ENCODE measurements around the gene CD72.
"Not testable (repeated sequence)": the region's sequence is repeated elsewhere in the genome, so short reads cannot be mapped to it uniquely, and the experiment has no call there.

The CD72 gene

DNA sequence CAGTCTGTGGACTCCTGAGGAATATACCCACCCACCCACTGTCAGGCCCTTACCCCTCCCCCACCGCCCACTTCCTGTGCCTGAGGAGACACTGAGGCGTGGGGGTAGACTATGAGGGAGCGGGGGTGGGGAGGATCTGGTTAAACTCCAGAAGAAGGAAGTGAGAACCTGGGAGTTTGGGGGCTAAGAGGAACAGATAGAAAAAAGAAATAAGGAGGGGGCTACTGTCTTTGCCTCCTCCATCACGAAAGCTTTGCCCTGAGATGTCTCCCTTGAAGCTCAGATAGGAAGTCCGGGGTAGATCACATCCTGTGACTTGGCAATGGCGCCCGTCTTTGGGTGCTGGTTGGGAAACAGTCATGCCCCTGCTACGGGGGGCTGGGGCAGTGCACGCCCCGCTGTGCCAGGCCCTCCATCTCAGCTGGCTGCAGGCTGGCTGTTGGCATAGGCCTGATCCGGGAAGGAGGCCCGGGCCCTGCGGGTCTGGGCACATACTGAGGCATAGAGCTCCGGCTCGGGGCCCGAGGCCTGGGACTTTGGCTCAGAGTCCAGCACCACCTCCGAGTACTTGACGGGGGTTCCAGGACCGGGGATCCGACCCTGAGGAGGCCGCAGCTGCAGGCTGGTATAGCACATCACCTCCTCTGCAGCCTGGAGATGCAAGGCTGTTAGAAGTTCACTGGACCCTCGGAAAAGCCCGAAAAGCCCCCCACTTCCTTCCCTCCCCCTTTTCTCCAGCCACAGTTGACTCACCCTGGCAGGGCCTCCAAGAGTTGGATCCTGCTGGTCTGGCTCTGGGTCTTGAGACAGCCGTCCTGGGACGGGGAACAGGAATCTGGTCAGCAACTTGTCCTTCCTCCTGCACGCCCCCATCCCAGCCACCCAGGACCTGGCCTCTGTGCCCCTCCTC is 31.5 kb upstream of the CD72 start:
- no peak for DNase-seq

DNA sequence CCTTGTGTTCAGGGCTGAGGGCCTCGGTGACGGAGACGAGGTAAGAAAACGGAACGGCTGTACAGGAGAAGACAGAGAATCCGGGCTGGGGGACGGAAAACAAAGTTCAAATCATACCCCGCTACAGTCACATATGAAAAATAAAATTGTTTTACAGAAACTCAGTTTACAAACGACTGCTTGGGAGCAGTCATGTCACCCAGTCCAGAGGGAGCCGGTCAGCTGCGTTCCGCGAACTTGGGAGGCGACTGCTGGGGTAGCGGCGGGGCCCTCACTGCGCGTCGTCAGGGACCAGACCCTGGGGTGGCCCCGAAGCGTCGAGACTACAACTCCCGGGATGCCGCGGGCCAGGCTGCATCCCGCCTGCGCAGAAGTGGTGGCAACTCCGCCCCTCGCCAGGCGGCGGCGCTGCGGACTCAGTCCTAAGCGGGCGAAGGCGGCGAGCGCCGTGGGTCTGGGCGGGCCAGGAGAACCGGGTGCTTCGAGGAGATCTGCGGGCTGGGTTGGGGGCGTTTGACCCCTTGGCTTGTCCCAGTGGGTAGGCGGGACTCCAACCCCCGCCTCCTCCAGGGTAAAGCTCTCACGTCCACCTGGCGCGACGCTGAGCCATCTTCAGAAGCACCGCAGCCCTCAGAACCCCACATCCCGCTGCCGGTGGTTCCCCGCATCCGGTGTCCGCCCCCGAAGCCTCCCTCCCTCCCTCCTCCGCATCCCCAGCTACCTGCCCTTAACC is 28.5 kb upstream of the CD72 start:
- peak; percentile 35 to 36 for DNase-seq

DNA sequence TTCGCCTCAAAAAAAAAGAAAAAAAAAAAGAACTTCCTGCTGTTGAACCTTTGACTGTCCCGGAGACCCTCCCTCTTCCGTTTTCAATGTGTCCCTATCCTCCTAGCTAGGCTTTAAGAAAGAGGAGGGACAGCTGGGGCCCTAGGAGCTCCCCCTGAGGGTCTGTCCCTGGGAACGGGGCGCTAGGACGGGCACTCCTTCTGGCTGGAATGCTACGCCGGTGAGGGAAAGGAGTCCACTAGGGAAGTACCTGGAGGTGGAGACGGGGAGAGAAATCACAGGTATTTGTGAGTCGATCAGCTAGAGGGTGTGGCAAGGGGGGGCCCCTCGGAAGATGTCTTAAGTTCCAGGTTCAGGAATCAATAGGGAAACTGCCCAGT is 27.9 kb upstream of the CD72 start:
- no peak for DNase-seq

DNA sequence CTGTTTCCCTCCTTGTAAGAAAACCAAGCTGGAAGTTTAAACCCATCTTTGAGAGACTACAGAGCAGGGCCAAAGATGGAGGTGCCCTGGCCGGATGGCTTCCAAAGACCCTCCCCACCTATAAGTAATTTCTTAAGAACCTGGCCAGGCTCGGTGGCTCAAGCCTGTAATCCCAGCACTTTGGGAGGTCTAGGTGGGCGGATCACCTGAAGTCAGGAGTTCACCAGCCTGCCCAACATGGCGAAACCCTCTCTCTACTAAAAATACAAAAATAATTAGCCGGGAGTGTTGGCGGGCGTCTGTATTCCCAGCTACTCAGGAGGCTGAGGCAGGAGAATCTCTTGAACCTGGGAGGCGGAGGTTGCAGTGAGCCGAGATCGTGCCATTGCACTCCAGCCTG is 27.5 kb upstream of the CD72 start:
- DNase-seq = not testable (repeated sequence)

DNA sequence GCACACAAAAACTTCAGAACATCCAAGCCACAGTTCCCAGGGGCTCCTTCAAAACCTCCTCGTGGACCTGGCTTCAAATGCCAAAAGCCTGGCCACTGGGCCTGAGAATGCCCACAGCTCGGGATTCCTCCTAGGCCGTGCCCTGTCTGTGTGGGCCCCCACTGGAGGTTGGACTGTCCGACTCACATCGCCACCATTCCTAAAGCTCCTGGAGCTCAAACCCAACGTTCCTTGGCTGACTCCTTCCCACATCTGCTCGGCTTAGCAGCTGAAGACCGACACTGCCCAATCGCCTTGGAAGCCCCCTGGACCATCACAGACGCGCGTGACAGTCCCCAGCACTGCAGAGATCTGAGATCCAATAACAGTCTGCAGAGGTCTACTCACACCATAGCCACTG is 24.8 kb upstream of the CD72 start:
- no peak for DNase-seq

DNA sequence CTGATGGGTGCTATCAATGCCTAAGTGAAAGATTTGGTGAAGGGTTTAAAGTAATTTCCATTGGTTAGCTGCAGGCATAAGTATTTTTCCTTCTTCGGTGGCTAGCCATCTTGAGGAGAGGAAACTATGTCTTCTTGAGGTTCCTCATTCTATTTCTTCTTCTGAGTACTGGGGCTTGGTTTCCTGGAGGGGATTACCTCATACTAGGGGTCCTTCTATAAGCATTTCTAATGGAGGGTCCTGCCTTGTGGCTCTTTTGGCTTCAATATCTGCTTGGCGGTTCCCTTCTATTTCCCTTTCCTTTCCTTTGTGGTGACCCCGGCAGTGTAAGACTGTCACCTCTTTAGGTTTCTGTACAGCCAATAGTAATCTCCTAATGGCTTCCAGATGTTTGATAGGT is 23.3 kb upstream of the CD72 start:
- not testable (repeated sequence) for DNase-seq

DNA sequence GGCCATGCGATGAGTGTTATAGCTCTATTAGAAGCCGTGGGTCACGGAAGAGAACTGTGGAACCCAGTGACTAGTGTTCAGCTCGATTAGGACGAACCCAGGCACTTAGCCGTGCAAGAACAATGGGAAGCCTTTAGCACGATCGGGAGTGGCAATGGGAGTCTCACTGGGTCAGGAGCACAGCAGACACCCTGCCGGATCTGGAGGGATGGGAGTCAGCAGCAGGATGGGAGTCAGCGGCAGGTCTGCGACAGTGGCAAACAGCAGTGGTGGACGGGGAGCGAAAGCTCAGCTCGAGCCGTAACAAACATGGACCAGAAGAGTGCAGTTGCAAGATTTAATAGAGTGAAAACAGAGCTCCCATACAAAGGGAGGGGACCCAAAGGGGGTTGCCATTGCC is 22.2 kb upstream of the CD72 start:
- DNase-seq = not testable (repeated sequence)

DNA sequence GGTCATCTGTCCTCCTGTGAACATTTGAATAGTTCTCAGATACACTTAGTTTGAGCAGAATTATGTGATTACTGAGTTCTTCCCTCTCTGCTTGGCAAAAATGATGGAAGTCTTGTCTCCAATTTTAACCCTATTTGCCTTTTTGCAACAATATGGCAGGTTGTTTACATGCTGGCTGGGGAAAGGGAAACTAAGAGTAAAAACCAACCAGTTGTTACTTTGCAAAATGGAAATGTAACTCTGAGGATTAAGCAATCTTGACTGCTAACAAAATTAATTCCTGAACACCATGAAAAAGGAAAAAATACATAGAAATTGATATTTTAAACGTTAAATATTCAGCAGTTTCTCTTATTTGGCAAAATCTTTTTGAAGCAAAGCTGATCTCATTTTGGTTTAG is 21.4 kb upstream of the CD72 start:
- DNase-seq = no peak

DNA sequence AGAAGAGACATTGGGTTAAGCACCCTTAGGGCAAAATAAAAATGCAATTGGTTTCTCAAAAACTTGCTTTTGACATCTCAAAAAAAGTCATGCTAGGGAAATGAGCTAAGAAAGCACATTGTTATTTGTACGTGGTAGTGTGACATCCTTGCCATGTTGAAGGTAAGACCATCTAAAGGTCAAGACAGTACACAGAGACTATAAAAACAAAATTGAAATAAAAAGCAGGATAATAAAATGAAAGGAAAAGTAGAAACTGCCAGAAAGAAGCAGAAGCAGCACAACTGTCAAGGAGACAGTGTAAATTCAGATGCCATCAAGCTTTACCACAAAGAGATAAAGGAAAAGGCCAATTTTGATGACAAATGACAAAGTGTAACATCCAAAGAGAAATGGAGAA is 21.0 kb upstream of the CD72 start:
- DNase-seq = not testable (repeated sequence)

DNA sequence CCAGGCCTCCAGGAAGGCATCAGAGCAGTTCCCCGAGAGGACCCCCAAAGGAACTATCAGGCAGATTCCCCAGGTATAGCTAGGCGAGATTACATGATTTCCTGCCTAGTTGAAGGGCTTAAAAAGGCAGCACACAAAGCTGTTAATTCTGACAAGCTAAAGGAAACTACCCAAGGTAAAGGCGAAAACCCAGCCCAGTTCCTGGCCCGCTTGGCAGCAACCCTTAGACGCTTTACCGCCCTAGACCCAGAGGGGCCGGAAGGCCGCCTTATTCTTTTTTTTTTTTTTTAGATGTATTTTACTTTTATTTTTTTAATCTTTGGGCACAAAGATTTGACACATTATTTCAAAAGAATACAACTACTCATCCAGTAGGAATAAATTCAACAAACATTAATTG is 20.5 kb upstream of the CD72 start:
- DNase-seq = not testable (repeated sequence)

DNA sequence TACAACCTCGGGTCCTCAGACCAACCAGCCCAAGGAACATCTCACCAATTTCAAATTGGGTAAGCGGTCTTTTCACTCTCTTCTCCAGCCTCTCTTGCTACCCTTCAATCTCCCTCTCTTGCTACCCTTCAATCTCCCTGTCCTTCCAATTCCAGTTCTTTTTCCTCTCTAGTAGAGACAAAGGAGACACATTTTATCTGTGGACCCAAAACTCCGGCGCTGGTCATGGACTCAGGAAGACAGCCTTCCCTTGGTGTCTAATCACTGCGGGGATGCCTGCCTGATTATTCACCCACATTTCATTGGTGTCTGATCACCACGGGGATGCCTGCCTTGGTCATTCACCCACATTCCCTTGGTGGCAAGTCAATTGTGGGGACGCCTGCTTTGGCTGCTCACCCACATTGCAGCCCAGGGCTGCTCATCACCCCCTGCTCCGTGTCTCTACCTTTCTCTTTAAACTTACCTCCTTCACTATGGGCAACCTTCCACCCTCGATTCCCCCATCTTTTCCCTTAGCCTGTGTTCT is 19.3 kb upstream of the CD72 start:
- not testable (repeated sequence) for DNase-seq

DNA sequence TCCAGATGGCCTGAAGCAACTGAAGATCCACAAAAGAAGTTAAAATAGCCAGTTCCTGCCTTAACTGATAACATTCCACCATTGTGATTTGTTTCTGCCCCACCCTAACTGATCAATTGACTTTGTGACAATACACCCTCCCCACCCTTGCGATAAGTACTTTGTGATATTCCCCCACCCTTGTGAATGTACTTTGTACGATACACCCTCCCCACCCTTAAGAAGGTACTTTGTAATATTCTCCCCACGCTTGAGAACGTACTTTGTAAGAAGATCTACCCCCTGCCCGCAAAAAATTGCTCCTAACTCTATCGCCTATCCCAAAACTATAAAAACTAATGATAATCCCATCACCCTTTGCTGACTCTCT is 18.6 kb upstream of the CD72 start:
- DNase-seq = not testable (repeated sequence)

DNA sequence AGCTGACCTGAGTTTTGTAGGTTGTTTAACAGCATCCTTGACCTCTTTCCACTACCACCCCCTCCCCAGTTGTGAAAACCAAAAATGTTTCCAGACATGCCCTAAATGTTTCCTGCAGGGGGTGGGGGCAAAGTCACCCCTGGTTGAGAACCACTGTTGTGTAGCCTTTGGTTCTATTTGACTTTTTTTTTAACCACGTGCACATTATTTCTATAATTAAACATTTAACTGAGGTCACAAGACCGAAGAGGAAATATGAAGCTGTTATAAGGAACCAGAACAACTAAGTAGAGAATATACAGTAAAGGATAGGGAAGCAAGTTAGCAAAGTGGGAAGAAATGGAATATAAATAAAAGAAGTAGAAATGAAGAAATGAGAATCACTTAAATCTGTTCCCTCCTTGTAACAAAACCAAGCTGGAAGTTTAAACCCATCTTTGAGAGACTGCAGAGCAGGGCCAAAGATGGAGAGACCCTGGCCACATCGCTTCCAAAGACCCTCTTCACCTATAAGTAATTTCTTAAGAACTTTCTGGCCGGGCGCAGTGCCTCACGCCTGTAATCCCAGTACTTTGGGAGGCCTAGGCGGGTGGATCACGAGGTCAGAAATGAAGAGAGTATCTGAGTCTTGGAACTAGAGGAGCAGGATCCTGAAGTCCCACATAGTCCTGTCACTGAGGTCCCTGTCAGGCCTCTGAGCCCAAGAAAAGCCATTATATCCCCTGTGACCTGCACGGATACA is 18.1 kb upstream of the CD72 start:
- DNase-seq = no peak

DNA sequence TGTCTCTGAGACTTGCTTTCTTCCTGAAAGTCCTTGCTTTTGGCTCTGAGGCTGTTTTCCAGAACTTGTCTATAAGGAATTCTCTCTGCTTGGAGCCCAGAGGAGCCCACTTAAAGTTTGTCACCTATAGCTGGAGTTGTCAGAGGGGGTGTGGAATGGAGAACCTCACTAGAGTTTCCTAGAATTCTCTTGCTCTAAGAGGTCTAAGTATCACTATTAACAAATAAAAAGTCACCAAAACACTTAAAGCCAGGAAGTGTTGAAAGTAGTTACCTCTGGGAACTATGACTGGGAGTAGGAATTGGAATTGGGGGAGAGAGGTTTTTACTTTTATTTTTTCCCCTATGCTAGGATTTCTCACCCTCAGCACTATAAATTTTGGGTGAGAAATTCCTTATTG is 17.5 kb upstream of the CD72 start:
- DNase-seq = no peak

DNA sequence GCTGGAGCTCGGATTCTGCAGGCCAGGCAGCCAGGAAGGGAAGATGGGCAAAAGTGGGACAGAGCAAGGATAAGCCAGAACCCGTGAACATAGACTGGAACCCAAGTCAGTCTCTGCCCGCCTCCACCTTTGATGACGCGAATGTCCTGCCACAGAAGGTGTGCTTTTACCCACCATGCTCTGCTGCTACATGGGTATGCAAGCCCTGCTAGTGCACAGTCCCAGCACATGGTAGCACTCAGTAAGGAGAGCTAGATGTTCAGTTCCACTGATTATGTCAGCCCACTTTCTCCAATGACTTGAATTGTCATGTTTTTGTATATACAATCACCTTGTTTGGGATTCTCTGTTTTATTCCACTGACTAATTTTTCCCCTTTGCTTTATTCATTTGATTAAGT is 11.4 kb upstream of the CD72 start:
- no peak for DNase-seq

DNA sequence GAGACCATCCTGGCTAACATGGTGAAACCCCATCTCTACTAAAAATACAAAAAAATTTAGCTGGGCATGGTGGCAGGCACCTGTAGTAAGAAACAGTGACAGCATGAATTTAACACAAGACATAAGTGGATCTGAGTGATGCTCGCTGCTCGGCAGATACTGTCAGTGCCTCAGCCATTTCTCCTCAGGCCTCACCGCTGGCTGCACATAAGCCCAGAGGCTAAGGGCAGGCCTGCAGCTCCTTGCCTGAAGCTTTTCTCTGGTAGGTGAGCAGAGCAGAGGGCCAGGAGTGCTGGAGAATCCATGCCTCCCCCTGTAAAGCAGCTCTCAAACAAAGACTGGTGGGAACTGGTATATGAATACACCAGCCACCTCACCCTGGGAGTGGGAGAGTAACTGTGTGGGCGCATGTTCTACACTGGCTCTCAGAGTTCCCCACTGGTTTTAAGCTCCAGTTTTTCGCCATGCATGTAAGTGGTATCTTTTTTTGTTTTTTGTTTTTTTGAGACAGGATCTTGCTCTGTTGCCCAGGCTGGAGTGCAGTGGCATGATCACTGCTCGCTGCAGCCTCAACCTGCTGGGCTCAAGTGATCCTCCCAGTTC is 10.3 kb upstream of the CD72 start:
- no peak for DNase-seq

DNA sequence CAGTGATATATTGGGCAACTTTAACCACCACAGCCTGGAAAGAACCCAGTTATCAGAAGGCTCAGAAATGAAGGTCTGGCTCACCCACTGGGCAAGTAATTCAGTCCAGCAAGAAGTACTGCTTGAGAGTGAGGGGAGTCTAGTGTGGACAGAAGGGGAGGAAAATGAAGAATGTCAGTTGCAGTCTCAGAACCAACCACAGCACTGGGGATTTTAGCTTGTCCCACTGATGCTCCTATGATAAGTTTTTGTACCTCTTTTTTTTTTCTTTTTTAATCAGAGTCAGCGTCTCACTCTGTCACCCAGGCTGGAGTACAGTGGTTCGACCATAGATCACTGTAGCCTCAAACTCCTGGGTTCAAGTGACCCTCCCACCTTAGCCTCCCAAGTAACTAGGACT is 9.4 kb upstream of the CD72 start:
- no peak for DNase-seq

DNA sequence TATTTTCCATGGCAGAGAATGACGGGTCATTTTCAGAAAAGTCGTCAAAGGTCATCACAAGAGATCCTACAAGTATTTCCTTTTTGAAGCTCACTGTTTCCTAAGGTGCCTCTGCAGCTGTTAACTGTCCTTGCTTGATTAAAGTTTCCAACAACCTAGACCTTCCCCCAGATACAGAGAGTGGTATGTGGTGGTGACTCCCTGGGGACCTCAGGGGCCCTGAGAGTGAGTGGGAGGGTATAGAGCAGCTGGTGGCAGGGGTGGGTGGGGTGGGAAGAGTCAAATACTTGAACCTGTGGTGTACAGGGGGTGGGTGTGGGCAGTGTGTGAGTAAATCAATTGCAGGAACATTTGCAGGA is 1.6 kb upstream of the CD72 start:
- DNase-seq = no peak

DNA sequence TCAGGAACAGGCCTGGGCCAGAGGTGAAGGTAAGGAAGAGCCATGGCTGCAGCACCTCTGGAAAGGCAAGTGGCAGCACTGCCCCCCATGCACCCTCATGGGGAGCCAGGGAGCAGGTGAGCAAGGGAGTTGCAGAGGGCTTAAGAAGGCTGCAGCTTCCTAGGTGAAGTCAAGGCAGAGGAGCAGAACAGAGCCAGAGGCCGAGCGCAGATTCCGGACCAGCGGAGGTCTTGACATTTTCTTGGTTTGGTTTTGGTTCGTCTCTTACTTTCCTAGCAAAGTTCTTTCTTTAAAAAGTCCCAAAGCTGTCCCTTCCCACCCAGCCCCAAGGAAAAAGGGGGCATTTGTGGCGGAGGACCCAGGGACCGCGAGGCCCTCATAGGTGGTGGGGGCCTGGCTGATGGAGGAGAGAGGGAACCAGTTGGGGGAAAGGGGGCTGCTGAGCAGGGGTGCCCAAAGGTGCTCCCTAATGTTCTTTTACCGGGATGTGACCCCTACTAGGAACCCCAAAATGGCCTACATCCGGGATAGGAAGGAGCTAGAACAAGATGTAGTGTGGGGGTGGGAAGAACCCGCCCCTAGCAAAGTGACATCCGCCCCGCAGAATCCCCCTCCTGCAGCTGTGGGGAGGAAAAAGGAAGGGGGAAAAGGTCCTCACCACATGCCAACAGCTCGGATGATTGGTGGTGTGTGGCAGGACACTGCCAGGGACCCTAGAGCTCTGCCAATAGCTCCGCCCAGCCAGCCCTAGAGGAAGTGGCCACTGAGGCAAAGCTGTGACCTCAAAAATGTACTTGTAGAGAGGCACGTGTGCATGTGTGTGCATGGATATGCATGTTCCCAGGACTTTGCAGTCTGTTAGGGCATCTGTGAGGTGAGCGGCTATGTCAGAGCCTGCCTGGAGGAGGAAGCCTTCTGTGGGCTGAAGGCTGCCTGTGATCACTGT is 914 bp upstream of the CD72 start:
- DNase-seq = no peak

DNA sequence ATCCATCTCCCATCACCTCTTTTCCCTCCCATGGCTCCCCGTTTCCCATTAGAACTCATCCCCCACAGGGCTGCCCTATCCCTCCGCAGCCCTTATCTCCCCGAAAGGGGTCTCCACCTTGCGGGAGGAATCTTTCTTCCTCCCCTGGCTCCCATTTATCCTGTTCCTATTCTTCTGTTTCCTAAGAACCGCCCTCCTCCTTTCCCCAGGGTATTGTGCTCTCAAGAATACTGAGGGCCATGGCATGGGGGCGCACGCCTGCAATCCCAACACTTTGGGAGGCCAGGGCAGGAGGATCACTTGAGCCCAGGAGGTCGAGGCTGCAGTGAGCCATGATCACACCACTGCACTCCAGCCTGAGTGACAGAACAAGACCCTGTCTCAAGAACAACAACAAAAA is 665 bp downstream of the CD72 start:
- DNase-seq = no peak

DNA sequence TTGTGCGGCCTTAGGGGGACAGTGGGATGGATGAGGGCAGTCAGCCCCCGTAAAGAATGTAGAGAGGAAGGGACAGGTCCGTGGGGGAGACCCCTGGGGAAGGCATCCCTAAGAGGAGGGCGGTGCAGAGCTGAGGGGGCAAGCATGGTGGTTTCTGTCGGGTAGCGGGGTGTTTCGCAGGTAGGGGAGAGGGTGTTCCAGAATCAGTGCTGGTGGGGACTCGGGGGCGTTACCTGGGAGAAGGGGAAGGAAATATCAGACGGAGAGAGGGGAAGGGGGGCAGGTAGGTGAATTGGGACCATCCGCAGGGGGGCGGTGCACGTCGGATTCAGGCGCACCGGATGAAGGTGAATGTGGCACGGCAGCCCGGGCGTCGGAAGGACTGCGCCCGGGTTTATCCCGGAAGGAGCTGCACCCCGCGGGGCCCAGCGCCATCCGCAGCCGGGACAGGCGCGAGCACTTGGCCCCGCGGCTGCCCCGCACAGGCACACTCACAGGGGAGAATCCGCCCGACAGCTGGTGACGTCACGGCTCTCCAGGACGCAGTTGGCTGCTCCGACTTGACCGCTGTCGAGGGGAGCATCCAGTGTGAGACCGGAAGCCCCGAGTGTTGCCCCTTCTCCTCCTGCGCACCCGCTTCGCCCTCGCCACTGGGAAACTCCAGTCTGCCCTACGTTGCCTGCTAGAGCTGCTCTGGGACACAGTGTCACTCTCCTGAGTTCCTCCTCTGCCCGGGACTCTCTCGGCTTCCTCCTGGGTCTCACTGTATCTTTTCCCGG is 1.3 kb downstream of the CD72 start:
- no peak for DNase-seq

All from NCI-H187 (cell line).